Measurements from ENCODE around the gene SGK1. TPM values are rescaled to one million over a fixed set of nuclear protein-coding genes. Genes with fewer than 3 reads are reported as not detected.

Gene SGK1
- total RNA-seq, 1 experiment from 2014 or later, result 7.8 TPM

DNA sequence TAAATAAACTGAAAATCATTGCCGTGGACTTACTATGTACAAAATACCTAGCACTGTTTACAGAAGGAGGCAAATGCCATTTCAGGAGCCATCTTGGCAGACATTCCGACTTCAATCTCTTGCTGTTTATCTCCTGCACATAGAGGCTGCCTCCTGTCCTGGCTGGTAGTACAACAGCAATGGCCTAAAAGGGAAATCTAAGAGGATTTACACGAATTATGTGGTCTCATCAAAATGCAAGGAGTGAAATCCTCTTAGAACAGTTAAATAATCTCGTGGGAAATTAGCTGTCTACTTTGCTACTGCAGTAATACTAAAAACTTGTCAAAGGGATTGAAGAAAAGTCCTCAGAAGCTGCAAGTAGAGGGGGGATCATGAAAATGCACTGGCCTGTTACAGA lies 183.3 kb downstream of the SGK1 start:
- H3K27ac Mint-ChIP-seq, result no peak overlapping the region
- H3K27me3 Mint-ChIP-seq (ENCODE audit: low read depth), result no peaks in the 10 kb centered on the region
- H2AK5ac ChIP-seq (ENCODE audit: insufficient read length, low read length), result no peak overlapping the region

More for the DNA sequence above, 183.3 kb downstream of the SGK1 start:
- no peak overlapping the region for H3K18ac ChIP-seq (ENCODE audit: insufficient read length, low read depth, low read length)
- no peak overlapping the region for H4K91ac ChIP-seq (ENCODE audit: insufficient read length, low read depth, low read length)
- no peaks in the 10 kb centered on the region for H3K27me3 ChIP-seq (ENCODE audit: insufficient read depth, low read length)
- no peaks in the 10 kb centered on the region for H4K20me1 ChIP-seq (ENCODE audit: control insufficient read depth, insufficient read depth, insufficient read length)
- H3K79me1 ChIP-seq (ENCODE audit: insufficient read depth, low read depth, low read length, poor library complexity, severe bottlenecking), result no peaks in the 10 kb centered on the region
- no peak overlapping the region for H2BK20ac ChIP-seq (ENCODE audit: low read depth, low read length, poor library complexity, severe bottlenecking)
- Mint-ChIP-seq H3K4me3 (no peak overlapping the region), H3K36me3 (ENCODE audit: insufficient read depth in 1 of 3, low read depth in 3 of 3) (no peaks in the 10 kb centered on the region; a peak in 1 of 7 replicates), H3K4me1 (no peaks in the 10 kb centered on the region), H3K9me3 (no peaks in the 10 kb centered on the region; a peak in 2 of 5 replicates)
- H3K4me1 ChIP-seq (ENCODE audit: insufficient read depth, low read length), result no peaks in the 10 kb centered on the region
- H3K9ac ChIP-seq (ENCODE audit: extremely low read depth, insufficient read length, low read length), result no peak overlapping the region
- no peak overlapping the region for H2BK120ac ChIP-seq (ENCODE audit: low read depth, low read length, poor library complexity, severe bottlenecking)
- no CpG with 5 or more reads among the region's 4 CpGs for WGBS (ENCODE audit: extremely low coverage, insufficient read length, low lambda C conversion rate)
- no peaks in the 10 kb centered on the region for H3K23me2 ChIP-seq (ENCODE audit: insufficient read length, low read depth, low read length, poor library complexity, severe bottlenecking)
- H2AFZ ChIP-seq (ENCODE audit: low read length), result no peak overlapping the region
- H3K79me2 ChIP-seq (ENCODE audit: insufficient read depth, low read length), result no peaks in the 10 kb centered on the region
- no peak overlapping the region for H2BK5ac ChIP-seq (ENCODE audit: insufficient read length, low read length)
- no peak overlapping the region for H2BK12ac ChIP-seq (ENCODE audit: insufficient read length, low read depth, low read length)
- H3K9me3 ChIP-seq (ENCODE audit: control insufficient read depth, low read depth, low read length), result no peaks in the 10 kb centered on the region
- no peak overlapping the region for H3K4ac ChIP-seq (ENCODE audit: low read depth, low read length)
- H2BK15ac ChIP-seq (ENCODE audit: low read depth, low read length), result no peak overlapping the region
- no peak overlapping the region for H4K5ac ChIP-seq (ENCODE audit: insufficient read length, low read depth, low read length)
- H3K4me2 ChIP-seq (ENCODE audit: insufficient read depth, insufficient read length, low read length), result no peak overlapping the region
- H3K56ac ChIP-seq (ENCODE audit: insufficient read length, low read depth, low read length), result no peak overlapping the region
- TF ChIP-seq, protein P1, sequence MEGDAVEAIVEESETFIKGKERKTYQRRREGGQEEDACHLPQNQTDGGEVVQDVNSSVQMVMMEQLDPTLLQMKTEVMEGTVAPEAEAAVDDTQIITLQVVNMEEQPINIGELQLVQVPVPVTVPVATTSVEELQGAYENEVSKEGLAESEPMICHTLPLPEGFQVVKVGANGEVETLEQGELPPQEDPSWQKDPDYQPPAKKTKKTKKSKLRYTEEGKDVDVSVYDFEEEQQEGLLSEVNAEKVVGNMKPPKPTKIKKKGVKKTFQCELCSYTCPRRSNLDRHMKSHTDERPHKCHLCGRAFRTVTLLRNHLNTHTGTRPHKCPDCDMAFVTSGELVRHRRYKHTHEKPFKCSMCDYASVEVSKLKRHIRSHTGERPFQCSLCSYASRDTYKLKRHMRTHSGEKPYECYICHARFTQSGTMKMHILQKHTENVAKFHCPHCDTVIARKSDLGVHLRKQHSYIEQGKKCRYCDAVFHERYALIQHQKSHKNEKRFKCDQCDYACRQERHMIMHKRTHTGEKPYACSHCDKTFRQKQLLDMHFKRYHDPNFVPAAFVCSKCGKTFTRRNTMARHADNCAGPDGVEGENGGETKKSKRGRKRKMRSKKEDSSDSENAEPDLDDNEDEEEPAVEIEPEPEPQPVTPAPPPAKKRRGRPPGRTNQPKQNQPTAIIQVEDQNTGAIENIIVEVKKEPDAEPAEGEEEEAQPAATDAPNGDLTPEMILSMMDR (conservative IDR thresholded peaks at IDR 0.05), result no peak
- no peak for DNase-seq
- no peak overlapping the region for H3K14ac ChIP-seq (ENCODE audit: insufficient read depth, low read length)
- H3K27ac ChIP-seq (ENCODE audit: insufficient read length, low read depth, low read length), result no peak overlapping the region
- no peak overlapping the region for H3T11ph ChIP-seq (ENCODE audit: low read length)
- no peak overlapping the region for H3K23ac ChIP-seq (ENCODE audit: insufficient read length, low read depth, low read length)
- H4K8ac ChIP-seq (replicated peaks; ENCODE audit: insufficient read length, low read depth, low read length), result no peak overlapping the region
